Sigmoid colon (tissue), 4 donors: Measurements from ENCODE around the gene C1orf105.

ENCODE experiments used
- CTCF ChIP-seq, 4 experiments: fragments of 450-650 bp in 3 of 4; fragments of 200-600 bp in 1 of 4; IDR thresholded peaks; one replicate each; pipeline ENCODE4 v1.5.1; 2016 to 2019; ENCODE audit warnings: antibody characterized with exemption in 4 of 4, mild to moderate bottlenecking in 3 of 4, moderate library complexity in 2 of 4
- POLR2A ChIP-seq, 2 donors: fragments of 450-650 bp; IDR thresholded peaks; one replicate each; pipeline ENCODE4 v1.6.1; 2016; ENCODE audit warnings: antibody characterized with exemption in 2 of 2, mild to moderate bottlenecking in 2 of 2, moderate library complexity in 2 of 2
- POLR2AphosphoS5 ChIP-seq, 4 donors: sonication (generic); formaldehyde crosslinking; IDR thresholded peaks; one replicate each; pipeline ENCODE4 v1.6.1; 2017; ENCODE audit warnings: antibody characterized with exemption in 4 of 4

GRCh38 chr1:172466795-172467407 is 46.4 kb downstream of the C1orf105 start:
- TF ChIP-seq CTCF (IDR thresholded peaks at IDR 0.05) (no peak), POLR2AphosphoS5 (IDR thresholded peaks at IDR 0.05) (no peak), POLR2A (IDR thresholded peaks at IDR 0.05) (no peak)
